GM04504 (cell line): Measurements from ENCODE around the gene TRIM36.

Source experiments
- DNase-seq: peaks from one replicate; pipeline ENCODE4 v3.0.0-alpha.2; 2012; ENCODE audit warnings: low read depth

The TRIM36 gene

DNA sequence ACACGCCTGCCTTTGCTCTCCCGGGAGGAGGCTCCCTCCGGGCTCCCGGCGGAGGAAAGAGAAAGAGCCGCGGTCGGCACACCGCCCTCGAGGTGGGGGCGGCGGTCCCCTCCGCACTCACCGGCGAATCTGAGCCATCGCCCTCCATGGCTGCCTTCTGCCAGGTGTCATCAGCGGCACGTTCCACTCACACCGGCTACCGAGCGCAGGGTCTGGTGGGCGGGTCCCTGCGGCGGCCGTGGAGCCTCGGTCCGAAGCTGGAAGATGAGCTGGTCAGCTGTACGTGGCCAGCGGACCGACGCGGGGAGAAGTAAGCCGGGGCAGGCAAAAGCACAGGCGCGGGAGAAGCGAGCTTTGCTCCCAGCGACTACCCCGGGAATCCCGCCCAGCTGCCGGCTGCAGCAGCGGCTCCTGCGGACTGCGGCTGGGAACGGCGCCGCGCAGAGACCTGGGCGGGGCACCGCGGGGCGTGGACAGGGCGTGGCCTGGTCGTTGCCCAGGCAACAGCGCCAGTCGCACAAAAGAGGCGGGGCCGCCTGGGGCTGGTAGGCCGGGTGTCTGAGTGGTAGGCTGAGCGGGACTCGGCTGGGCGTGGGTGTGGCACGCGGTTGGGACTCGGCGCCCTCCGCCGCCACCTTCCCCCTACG lies at the start of gene TRIM36:
Gene TRIM36, minus strand, starts transcription at position 422 of the 647 bp plus-strand sequence. Its CDS starts 274 bp downstream, at position 148.
- DNase-seq, result peak; percentile 65

- DNase-seq, result no peak
Observed at GRCh38 chr5:115214541-115214940, 44.8 kb upstream of the TRIM36 start.

GRCh38 chr5:115209279-115209678 lies 39.6 kb upstream of the TRIM36 start:
- no peak for DNase-seq

DNA sequence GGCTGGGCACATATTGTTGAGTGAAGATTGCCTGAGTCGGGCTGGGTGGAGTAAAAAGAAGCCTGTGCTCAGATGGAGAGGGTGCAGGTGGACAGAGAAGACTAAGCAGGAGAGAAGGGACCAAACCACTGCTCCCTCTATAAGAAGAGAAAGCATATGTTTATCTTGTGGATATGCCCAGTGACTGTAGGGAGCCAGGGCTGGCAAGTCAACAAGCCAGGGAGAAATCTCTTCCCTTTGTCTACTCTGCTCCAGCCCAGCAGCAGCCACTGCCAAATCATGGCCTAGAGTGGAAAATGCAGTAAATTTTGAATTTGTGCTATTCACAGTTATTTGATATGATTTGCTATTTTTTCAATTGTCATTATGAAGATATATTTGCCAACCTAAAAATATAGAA lies 33.2 kb upstream of the TRIM36 start:
- no peak for DNase-seq

DNA sequence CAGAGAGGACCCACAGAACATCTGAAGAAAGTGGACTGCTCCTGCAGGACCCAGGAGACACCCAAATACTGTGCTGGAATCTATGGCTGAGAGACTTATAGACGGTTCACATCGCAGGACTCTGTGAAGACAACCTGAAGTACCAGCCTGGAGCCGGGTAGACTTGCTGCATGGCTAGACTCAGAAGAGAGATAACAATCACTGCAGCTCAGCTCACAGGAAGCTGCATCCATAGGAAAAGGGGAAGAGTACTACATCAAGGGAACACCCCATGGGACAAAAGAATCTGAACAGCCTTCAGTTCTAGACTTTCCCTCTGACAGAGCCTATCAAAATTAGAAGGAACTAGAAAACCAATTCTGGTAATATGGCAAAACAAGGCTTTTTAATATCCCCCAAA lies 26.5 kb upstream of the TRIM36 start:
- DNase-seq, result no peak

DNA sequence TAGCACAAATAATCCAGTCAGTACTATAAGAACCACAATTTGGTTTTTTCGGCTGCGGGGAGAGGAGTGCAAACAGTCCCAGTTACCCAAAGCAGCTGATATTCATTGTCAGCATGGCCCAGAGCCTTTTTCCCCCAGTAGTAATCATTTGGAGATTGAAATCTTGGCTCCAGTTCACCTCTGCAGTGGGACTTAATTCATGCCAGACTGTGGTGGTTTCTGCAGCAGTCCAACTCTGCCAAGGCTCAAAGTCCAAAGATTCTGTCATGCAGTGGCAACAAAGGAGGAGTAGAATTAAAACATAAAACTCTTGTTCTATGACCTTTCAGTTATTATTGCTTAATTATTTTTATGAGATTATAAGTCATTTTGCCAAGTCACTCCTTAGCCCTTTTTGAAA lies 25.0 kb upstream of the TRIM36 start:
- peak; percentile 18 for DNase-seq

DNA sequence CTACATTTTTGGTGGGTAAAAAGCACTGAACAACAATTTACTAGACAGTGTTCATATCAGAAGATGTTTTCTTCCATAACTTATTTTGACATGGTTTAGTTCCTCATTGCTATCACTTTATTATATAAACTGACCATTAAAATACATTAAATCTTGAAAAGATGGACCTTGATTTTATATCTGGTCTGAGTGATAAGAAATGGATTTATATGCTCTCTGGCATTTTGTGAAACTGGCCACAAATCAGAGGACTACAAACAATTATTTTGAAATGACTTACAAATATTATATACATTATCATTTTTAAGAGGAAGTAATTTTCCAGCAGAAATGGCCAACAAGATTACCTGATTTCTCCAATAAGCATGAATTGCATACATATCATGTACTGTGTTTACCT lies 23.6 kb upstream of the TRIM36 start:
- no peak for DNase-seq

DNA sequence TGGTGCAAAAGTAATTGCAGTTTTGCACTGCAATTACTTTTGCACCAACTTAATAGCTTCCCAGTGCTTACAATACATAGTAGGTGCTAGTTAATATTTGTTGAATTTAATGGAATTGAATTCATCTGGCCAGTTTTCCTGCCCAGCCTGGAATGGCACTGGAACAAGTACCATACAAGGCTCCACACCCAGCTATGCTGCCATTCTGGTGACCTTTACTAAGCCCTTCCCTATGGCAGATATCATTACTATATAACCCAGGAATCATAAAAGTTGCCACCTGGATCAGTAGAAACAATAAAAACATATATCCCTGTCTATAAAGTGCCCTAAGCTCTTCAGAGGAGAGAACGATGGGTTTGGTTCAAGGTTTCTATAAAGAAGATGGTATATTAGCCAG lies 22.4 kb upstream of the TRIM36 start:
- DNase-seq, result no peak

- DNase-seq, result no peak
Observed at GRCh38 chr5:115191474-115192031, 21.8 kb upstream of the TRIM36 start.

- DNase-seq, result no peak
Observed at GRCh38 chr5:115190388-115190787, 20.7 kb upstream of the TRIM36 start.

DNA sequence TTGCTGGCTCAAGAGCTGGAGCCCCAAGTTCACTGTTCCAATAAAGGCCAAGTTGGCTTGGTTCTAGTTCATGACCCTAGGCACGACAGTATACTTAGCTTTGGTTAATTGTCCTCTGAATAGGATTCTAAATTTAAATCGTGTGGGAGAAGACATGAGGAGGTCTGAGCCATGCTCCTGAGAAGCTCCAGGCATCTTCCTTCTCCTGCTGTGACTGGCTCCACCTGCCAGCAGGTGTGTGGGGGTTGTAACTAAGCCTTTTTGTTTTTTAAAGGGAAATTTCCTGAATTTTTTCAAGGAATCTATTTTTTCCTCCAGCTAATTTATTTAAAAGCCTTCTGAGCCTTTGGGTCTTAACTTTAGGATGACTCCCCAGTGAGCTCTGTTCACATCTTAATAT lies 20.2 kb upstream of the TRIM36 start:
- DNase-seq, result no peak

DNA sequence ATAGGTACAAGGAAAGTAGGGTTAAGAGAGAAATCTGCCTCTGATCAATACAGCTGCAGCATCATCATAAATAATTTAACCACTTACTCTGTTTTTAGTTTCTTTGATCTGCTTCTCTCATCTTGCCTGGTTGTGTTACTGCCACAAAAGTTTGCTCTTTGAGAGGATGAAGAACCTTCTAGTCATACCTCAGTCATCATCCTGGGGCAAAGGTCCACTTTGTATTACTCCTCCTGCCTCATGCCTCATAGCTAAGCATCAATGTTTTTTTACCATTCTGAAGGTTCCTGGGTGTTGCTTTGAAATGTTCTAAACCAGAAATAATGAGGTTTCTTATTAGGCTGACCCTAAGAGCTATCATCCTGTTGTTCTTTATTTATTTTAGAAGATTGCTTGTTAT lies 17.1 kb upstream of the TRIM36 start:
- DNase-seq, result no peak

- no peak for DNase-seq
Observed at GRCh38 chr5:115184770-115185169, 15.1 kb upstream of the TRIM36 start.

GRCh38 chr5:115181757-115182156 lies 12.0 kb upstream of the TRIM36 start:
- DNase-seq, result no peak

GRCh38 chr5:115180165-115180709 lies 10.5 kb upstream of the TRIM36 start:
- no peak for DNase-seq

DNA sequence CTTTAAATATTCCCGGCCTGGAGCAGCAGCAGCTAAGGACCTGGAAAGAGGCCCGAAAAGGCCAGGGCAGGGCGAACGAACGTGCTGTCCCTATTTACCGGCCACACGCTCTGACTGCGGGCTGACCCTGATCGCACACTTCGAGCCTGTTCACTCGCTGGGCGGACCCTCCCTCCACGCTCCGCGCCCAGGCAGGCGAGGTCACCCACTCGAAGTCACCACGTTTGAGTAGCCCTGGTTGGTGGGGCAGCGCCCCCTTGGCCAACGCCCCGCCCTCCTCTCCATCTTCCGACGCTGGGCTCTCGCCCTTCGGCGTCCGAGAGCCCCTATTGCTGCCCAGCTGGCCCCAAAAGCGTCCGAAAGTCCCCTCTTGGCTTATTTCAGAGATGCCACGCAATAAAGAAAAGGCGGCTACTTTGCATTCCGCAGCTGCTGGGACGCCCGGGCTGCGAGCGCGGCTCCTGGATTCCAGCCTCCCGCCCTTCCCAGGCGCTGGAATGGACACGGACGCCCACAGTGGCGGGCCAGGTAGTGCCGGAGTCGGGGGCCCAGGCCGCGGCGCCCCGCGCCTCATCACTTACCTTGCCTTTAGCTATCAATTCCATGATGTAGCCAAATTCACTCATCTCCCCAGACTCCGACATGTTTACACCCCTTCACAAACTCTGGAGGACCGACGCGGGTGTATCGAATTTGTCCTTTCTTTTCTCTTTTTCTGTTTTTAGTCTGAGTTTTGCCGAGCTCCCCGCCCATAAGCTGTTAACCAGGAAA lies 9.9 kb upstream of the TRIM36 start:
- no peak for DNase-seq

- no peak for DNase-seq
Observed at GRCh38 chr5:115179030-115179393, 9.3 kb upstream of the TRIM36 start.

DNA sequence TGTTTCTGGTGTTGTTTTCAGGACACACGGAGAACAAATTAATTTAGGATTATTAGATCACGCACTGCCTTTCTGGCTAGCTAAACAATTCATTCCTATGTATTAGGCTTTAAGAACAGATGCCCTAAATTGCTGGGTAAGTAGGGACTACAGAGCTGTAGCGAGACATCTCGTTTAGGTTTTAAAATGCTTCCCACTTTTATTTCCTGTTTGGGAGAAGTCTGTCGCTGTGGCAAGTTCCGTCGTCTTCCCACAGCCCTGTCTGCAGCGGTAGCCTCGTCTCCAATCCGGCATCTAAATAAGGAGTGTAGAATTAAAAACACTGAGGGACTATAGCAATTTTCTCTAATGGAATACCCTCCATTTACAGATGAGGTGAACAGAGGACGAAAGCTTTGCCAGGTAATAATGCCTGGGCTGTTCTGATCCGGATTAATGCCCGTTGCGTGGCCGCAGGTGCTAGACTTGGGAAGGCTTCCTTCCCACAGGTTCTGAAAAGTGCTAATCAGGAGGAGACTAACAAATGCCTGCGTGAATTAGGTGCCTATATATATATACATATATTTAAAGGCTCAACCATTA lies 1.3 kb upstream of the TRIM36 start:
- no peak for DNase-seq

- DNase-seq, result no peak
Observed at GRCh38 chr5:115170134-115170928, 623 bp upstream of the TRIM36 start.

- no peak for DNase-seq
Observed at GRCh38 chr5:115168829-115169486, 750 bp downstream of the TRIM36 start.

- DNase-seq, result no peak
Observed at GRCh38 chr5:115166744-115167393, 2.8 kb downstream of the TRIM36 start.
